Panc1 (cell line): ENCODE results near the gene PRDM12.

Experiments used
- POLR2AphosphoS5 ChIP-seq: IDR thresholded peaks from 2 replicates; pipeline ENCODE4 v1.6.1; 2012; ENCODE audit warnings: mild to moderate bottlenecking, low read depth, low read length, moderate library complexity
- TCF7L2 ChIP-seq: IDR thresholded peaks from 2 replicates; pipeline ENCODE4 v1.6.1; 2011; ENCODE audit warnings: mild to moderate bottlenecking, low read depth, low read length, inconsistent platforms
- TF ChIP-seq, protein P1 (sequence below): fragments of 450-650 bp; IDR thresholded peaks from 2 replicates; pipeline ENCODE4 v1.5.1; 2017; ENCODE audit warnings: mild to moderate bottlenecking
- TF ChIP-seq, protein P2 (sequence below), 2 experiments: IDR thresholded peaks; 2 replicates each; pipeline ENCODE4 v1.6.1; 2011 to 2012; ENCODE audit warnings: low read depth in 2 of 2, control low read depth in 1 of 2, low read length in 1 of 2, mild to moderate bottlenecking in 1 of 2, moderate library complexity in 1 of 2; ENCODE audit not compliant: insufficient read depth in 1 of 2

DNA sequence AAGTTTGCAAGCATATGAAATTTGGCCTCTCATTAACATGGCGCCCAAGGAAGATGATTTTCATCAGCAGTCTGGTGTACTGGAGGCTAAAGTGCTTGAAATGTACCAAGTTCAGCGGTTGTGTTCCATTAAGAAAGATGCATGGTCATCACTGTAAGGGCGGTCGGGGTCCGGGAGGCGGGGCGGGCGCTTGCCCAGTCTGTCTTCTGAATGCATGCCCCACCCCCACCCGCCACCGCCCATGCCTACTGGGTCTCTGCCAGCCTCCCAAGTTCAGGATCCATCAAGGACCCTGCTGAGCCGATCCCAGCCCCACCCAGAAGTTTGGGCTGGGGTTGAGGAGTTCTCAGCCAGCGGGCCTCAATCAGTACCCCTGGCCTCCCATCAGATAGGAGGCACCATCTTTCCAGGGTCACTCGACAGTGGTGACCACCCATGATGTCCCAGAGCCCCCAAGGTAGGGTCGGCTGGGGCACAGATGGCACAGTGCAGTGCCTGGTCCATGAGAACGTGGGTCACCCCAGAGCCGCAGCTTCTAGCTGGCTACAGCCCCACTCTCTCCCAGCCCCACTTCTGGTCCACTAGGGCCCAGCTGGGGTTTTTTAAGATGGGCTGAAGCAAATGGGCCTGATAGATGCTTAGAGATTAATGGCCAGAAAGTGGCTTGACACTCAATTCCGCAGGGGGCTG lies 24.4 kb upstream of the PRDM12 start:
- TF ChIP-seq POLR2AphosphoS5 (no peak), TCF7L2 (no peak)
- TF ChIP-seq, protein P1, sequence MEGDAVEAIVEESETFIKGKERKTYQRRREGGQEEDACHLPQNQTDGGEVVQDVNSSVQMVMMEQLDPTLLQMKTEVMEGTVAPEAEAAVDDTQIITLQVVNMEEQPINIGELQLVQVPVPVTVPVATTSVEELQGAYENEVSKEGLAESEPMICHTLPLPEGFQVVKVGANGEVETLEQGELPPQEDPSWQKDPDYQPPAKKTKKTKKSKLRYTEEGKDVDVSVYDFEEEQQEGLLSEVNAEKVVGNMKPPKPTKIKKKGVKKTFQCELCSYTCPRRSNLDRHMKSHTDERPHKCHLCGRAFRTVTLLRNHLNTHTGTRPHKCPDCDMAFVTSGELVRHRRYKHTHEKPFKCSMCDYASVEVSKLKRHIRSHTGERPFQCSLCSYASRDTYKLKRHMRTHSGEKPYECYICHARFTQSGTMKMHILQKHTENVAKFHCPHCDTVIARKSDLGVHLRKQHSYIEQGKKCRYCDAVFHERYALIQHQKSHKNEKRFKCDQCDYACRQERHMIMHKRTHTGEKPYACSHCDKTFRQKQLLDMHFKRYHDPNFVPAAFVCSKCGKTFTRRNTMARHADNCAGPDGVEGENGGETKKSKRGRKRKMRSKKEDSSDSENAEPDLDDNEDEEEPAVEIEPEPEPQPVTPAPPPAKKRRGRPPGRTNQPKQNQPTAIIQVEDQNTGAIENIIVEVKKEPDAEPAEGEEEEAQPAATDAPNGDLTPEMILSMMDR: no peak
- TF ChIP-seq, protein P2, sequence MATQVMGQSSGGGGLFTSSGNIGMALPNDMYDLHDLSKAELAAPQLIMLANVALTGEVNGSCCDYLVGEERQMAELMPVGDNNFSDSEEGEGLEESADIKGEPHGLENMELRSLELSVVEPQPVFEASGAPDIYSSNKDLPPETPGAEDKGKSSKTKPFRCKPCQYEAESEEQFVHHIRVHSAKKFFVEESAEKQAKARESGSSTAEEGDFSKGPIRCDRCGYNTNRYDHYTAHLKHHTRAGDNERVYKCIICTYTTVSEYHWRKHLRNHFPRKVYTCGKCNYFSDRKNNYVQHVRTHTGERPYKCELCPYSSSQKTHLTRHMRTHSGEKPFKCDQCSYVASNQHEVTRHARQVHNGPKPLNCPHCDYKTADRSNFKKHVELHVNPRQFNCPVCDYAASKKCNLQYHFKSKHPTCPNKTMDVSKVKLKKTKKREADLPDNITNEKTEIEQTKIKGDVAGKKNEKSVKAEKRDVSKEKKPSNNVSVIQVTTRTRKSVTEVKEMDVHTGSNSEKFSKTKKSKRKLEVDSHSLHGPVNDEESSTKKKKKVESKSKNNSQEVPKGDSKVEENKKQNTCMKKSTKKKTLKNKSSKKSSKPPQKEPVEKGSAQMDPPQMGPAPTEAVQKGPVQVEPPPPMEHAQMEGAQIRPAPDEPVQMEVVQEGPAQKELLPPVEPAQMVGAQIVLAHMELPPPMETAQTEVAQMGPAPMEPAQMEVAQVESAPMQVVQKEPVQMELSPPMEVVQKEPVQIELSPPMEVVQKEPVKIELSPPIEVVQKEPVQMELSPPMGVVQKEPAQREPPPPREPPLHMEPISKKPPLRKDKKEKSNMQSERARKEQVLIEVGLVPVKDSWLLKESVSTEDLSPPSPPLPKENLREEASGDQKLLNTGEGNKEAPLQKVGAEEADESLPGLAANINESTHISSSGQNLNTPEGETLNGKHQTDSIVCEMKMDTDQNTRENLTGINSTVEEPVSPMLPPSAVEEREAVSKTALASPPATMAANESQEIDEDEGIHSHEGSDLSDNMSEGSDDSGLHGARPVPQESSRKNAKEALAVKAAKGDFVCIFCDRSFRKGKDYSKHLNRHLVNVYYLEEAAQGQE (IDR thresholded peaks at IDR 0.05; ENCODE audit: insufficient read depth in 1 of 2, low read depth in 2 of 2, low read length in 1 of 2): no peak
